Natural killer cell (primary cell): ENCODE data around the gene KCTD21. TPM values are rescaled to one million over a fixed set of nuclear protein-coding genes. Genes with fewer than 3 reads are reported as not detected.
"Not testable (repeated sequence)": the region's sequence is repeated elsewhere in the genome, so short reads cannot be mapped to it uniquely, and the experiment has no call there.

ENCODE experiments used
- ATAC-seq, 3 donors: fragments of 150-1000 bp in 2 of 3; fragments of 200-7000 bp in 1 of 3; cut with Tn5 transposase; 1 replicate in 1 of 3; 2 replicates in 2 of 3; pipeline ENCODE4 v1.10.0; 2021; ENCODE audit warnings: mild to moderate bottlenecking in 2 of 3, moderate library complexity in 2 of 3
- DNase-seq, 2 donors: peaks; one replicate each; pipeline versions ENCODE4 v3.0.0 to v3.0.0-alpha.2; 2013 to 2021; ENCODE audit warnings: mixed read lengths in 1 of 2
- H3K27ac ChIP-seq: one replicate; pipeline ENCODE4 v1.5.1; 2013; ENCODE audit warnings: mild to moderate bottlenecking, low read length
- H3K27me3 ChIP-seq: one replicate; pipeline ENCODE4 v1.6.1; 2013; ENCODE audit warnings: low read length; ENCODE audit not compliant: control insufficient read depth, insufficient read depth
- H3K36me3 ChIP-seq: one replicate; pipeline ENCODE4 v1.6.1; 2013; ENCODE audit warnings: low read length; ENCODE audit not compliant: control insufficient read depth, insufficient read depth
- H3K4me1 ChIP-seq: one replicate; pipeline ENCODE4 v1.6.1; 2013; ENCODE audit warnings: low read length; ENCODE audit not compliant: control insufficient read depth, insufficient read depth
- H3K4me3 ChIP-seq: one replicate; pipeline ENCODE4 v1.5.1; 2013; ENCODE audit warnings: low read length
- H3K9me3 ChIP-seq: one replicate; pipeline ENCODE4 v1.6.1; 2013; ENCODE audit warnings: low read length; ENCODE audit not compliant: control insufficient read depth, insufficient read depth
- H3K27ac Mint-ChIP-seq, 2 donors: one replicate each; pipeline ENCODE4 v1.8.0; 2022; ENCODE audit warnings: mild to moderate bottlenecking in 2 of 2, mixed read lengths in 2 of 2, moderate library complexity in 1 of 2
- H3K27me3 Mint-ChIP-seq, 2 donors: one replicate each; pipeline ENCODE4 v1.8.0; 2022; ENCODE audit warnings: low read depth in 2 of 2, mixed read lengths in 2 of 2
- H3K36me3 Mint-ChIP-seq: one replicate; pipeline ENCODE4 v1.8.0; 2022; ENCODE audit warnings: mixed read lengths
- H3K4me1 Mint-ChIP-seq, 2 donors: one replicate each; pipeline ENCODE4 v1.8.0; 2022; ENCODE audit warnings: mixed read lengths in 2 of 2
- H3K4me3 Mint-ChIP-seq: one replicate; pipeline ENCODE4 v1.8.0; 2022; ENCODE audit warnings: mild to moderate bottlenecking, moderate library complexity, mixed read lengths
- H3K9me3 Mint-ChIP-seq, 2 donors: one replicate each; pipeline ENCODE4 v1.8.0; 2022; ENCODE audit warnings: mixed read lengths in 2 of 2
- WGBS: methylation state at CpG from one replicate; pipeline ENCODE4 v1.1.7; 2013; ENCODE audit warnings: missing lambda C conversion rate; ENCODE audit not compliant: insufficient coverage; 5-methylcytosine and 5-hydroxymethylcytosine counted together
- intact Hi-C: fragments of 100-400 bp; cut with micrococcal nuclease; formaldehyde crosslinking; loops from one replicate; pipeline ENCODE4 v1.14.2; 2022
- total RNA-seq, 4 donors: library from RNA; stranded (reverse); fragments of 120-200 nt in 1 of 4; gene quantifications; one replicate each; pipeline versions ENCODE4 v1.2.3 to v1.2.4, GENCODE V29; 2013 to 2022
- TF ChIP-seq, protein P1 (sequence below): fragments of 200-600 bp; IDR thresholded peaks from one replicate; pipeline ENCODE4 v1.8.0; 2022; ENCODE audit warnings: antibody characterized with exemption

The KCTD21 gene
- total RNA-seq, 3 donors from 2014 or later (not counting 1 experiment from before 2014, with no cell fraction given): 1.7 to 2.7 (median 2.2) TPM

DNA sequence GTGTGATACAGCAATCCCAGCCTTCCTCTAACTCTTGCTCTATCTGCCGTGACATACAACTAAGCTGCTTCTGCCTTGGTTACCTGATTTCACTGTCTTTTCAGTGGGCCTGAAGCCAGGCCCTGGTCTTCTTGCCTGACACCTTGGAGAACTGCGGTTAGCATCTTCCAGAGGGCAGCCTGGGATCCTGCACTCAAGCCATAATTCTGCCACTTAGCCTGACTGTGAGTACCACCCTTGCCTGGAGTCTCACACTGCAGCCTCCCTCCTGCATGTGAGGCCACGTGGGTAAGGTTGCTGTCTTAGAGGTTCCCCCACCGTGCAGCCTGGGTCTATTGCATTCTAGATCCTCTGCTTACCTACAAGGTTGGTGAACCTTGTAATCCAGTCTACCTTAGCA lies 36.1 kb upstream of the KCTD21 start:
- WGBS: 97% methylated on average over 4 of the region's 4 CpGs
- H3K27me3 Mint-ChIP-seq: no peaks in the 10 kb centered on the region
- no peaks in the 10 kb centered on the region for H3K36me3 Mint-ChIP-seq
- ATAC-seq (no peak), DNase-seq (no peak)
- H3K4me3 Mint-ChIP-seq: no peak overlapping the region
- no peaks in the 10 kb centered on the region for H3K9me3 ChIP-seq
- peaks cover 8% of the 10 kb centered on the region for H3K36me3 ChIP-seq
- no peaks in the 10 kb centered on the region for H3K27me3 ChIP-seq
- TF ChIP-seq, protein P1, sequence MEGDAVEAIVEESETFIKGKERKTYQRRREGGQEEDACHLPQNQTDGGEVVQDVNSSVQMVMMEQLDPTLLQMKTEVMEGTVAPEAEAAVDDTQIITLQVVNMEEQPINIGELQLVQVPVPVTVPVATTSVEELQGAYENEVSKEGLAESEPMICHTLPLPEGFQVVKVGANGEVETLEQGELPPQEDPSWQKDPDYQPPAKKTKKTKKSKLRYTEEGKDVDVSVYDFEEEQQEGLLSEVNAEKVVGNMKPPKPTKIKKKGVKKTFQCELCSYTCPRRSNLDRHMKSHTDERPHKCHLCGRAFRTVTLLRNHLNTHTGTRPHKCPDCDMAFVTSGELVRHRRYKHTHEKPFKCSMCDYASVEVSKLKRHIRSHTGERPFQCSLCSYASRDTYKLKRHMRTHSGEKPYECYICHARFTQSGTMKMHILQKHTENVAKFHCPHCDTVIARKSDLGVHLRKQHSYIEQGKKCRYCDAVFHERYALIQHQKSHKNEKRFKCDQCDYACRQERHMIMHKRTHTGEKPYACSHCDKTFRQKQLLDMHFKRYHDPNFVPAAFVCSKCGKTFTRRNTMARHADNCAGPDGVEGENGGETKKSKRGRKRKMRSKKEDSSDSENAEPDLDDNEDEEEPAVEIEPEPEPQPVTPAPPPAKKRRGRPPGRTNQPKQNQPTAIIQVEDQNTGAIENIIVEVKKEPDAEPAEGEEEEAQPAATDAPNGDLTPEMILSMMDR: no peak
- no peak overlapping the region for H3K27ac ChIP-seq
- H3K9me3 Mint-ChIP-seq: no peaks in the 10 kb centered on the region
- H3K27ac Mint-ChIP-seq: peak overlapping the region in 1 of 2 donors; percentile 44
- H3K4me3 ChIP-seq: no peak overlapping the region
- H3K4me1 ChIP-seq: no peaks in the 10 kb centered on the region
- H3K4me1 Mint-ChIP-seq: no peaks in the 10 kb centered on the region
- intact Hi-C loops: no loop called here

DNA sequence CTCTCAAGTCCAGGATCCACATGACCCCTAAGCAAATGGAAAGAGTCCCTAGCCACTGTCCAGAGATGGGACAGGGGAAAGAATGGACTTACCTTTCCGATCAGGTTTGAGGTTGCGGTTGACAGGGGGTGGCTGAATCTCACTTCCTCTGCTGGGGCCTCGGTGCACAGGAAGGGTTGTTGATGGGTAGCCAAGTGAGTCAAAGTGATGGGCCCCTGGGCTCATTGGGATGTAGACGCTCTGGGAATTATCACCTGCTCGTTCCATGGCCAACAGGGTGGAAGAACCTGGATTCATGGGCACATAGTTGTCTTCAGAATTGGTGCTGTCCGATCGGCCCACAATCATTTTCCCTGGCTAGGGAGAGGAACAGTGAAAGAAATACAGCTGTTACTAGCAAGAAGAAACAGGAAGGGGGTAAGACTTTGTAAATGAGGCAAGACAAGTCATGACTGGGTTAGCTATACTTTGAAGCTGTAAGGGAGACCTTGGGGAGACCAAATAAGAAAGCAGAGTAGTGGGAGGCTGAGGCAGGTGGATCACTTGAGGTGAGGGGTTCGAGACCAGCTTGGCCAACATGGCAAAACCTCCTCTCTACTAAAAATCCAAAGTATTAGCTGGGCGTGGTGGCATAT lies 35.0 kb upstream of the KCTD21 start:
- Histone ChIP-seq H3K36me3 (peaks cover 8% of the 10 kb centered on the region), H3K4me1 (no peaks in the 10 kb centered on the region), H3K27ac (no peak overlapping the region), H3K27me3 (no peaks in the 10 kb centered on the region), H3K9me3 (no peaks in the 10 kb centered on the region), H3K4me3 (no peak overlapping the region)
- 77% methylated on average over 9 of the region's 9 CpGs for WGBS
- no peak overlapping the region for H3K4me3 Mint-ChIP-seq
- no peak overlapping the region for H3K27ac Mint-ChIP-seq
- ATAC-seq (no peak), DNase-seq (no peak)
- TF ChIP-seq, protein P1: no peak
- no peaks in the 10 kb centered on the region for H3K9me3 Mint-ChIP-seq
- H3K36me3 Mint-ChIP-seq: no peaks in the 10 kb centered on the region
- H3K4me1 Mint-ChIP-seq: no peaks in the 10 kb centered on the region
- H3K27me3 Mint-ChIP-seq: no peaks in the 10 kb centered on the region
- intact Hi-C loops: no loop called here

- intact Hi-C loops, H3K9me3 ChIP-seq, H3K9me3 Mint-ChIP-seq, ATAC-seq, H3K27me3 Mint-ChIP-seq, H3K4me3 ChIP-seq, H3K36me3 ChIP-seq, H3K27me3 ChIP-seq, DNase-seq, H3K36me3 Mint-ChIP-seq, H3K4me1 ChIP-seq, H3K27ac ChIP-seq, H3K27ac Mint-ChIP-seq, H3K4me3 Mint-ChIP-seq, H3K4me1 Mint-ChIP-seq: not testable (repeated sequence)
- WGBS: 83% methylated on average over 10 of the region's 10 CpGs
These were observed 34.3 kb upstream of the KCTD21 start for GRCh38 chr11:78222726-78223125.

DNA sequence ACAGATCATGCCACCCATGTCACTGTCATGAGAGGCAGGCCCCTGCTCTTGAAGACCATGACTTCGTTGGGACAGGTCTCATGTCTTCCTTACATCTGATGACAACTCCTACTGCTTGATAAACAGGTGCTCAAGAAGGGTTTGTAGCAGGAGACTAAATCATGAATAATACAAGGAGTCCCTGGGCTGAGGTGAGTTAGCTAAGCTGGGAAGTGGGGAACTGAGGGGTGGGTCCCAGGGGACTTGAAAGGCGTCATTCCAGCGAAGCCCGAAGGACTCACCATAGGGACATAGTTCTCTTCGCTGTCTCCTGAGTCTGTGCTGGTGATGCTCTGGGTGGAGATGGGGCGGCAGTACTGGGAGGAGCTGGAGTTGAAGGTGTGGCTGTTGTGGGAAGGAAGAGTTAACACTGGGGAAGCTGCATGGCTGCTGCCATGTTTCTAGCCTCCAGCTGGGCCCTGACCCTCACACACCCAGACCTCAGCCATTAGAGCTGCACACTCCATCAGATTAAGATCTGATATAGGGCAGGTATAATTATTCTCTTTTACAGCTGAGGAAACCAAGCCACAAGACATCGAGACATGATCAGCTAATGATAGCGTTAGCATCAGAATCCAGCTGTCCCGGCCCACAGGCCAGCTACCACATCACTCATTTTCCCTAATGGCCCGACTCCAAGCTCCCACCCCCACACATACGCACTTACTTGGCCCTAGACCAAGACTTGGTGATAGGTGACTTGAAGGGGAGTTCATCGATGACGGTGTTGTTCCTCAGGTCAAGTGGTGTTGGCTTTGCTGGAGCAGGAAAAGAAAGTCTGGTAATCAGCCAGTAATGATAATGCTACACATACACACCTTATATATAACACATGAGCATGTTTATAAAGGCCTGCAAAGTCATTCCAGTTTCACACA lies 33.2 kb upstream of the KCTD21 start:
- no peak overlapping the region for H3K4me3 Mint-ChIP-seq
- Histone ChIP-seq H3K9me3 (no peaks in the 10 kb centered on the region), H3K4me1 (no peaks in the 10 kb centered on the region), H3K36me3 (peaks cover 8% of the 10 kb centered on the region), H3K27me3 (no peaks in the 10 kb centered on the region), H3K27ac (no peak overlapping the region), H3K4me3 (no peak overlapping the region)
- DNase-seq (peak in 1 of 2 donors; percentile 1), ATAC-seq (no peak)
- TF ChIP-seq, protein P1: no peak
- no peaks in the 10 kb centered on the region for H3K4me1 Mint-ChIP-seq
- H3K36me3 Mint-ChIP-seq: no peaks in the 10 kb centered on the region
- 93% methylated on average over 9 of the region's 13 CpGs for WGBS
- H3K27ac Mint-ChIP-seq: no peak overlapping the region
- H3K9me3 Mint-ChIP-seq: no peaks in the 10 kb centered on the region
- H3K27me3 Mint-ChIP-seq: no peaks in the 10 kb centered on the region
- intact Hi-C loops: no loop called here
